Gastroesophageal sphincter (tissue), 3 donors: Measurements from ENCODE around the gene PRR5L.

Source experiments
- EP300 ChIP-seq: sonication (generic); formaldehyde crosslinking; IDR thresholded peaks from one replicate; pipeline ENCODE4 v1.6.1; 2017; ENCODE audit warnings: antibody characterized with exemption, mild to moderate bottlenecking
- POLR2A ChIP-seq, 2 donors: fragments of 450-650 bp; IDR thresholded peaks; one replicate each; pipeline ENCODE4 v1.6.1; 2017; ENCODE audit warnings: antibody characterized with exemption in 2 of 2, mild to moderate bottlenecking in 2 of 2, moderate library complexity in 1 of 2
- POLR2AphosphoS5 ChIP-seq: sonication (generic); formaldehyde crosslinking; IDR thresholded peaks from one replicate; pipeline ENCODE4 v1.6.1; 2017; ENCODE audit warnings: antibody characterized with exemption
- TF ChIP-seq, protein P1 (sequence below), 4 experiments: fragments of 200-600 bp in 2 of 4; fragments of 450-650 bp in 2 of 4; sonication (generic) in 1 of 4; IDR thresholded peaks; one replicate each; pipeline ENCODE4 v1.5.1; 2017 to 2019; ENCODE audit warnings: antibody characterized with exemption in 4 of 4, mild to moderate bottlenecking in 2 of 4, moderate library complexity in 2 of 4

DNA sequence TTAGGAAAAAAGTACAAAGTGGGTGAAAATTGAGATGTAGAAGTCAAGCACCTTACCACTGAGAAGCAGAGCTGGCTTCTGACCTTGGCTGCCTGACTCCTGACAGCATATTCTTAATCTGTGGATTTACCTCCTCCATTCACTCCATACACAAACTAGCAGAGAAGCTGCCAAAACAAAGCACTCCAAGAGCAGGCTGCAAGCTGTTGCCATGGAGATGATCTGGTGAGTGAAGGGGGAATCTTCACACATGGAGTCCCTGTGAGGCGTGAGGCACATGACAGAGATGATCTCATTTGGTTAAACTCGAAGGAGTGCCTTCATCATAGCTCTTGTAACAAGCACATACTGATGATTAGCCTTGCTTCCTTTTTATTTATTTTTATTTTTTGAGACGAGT is 23.0 kb upstream of the PRR5L start:
- TF ChIP-seq, protein P1, sequence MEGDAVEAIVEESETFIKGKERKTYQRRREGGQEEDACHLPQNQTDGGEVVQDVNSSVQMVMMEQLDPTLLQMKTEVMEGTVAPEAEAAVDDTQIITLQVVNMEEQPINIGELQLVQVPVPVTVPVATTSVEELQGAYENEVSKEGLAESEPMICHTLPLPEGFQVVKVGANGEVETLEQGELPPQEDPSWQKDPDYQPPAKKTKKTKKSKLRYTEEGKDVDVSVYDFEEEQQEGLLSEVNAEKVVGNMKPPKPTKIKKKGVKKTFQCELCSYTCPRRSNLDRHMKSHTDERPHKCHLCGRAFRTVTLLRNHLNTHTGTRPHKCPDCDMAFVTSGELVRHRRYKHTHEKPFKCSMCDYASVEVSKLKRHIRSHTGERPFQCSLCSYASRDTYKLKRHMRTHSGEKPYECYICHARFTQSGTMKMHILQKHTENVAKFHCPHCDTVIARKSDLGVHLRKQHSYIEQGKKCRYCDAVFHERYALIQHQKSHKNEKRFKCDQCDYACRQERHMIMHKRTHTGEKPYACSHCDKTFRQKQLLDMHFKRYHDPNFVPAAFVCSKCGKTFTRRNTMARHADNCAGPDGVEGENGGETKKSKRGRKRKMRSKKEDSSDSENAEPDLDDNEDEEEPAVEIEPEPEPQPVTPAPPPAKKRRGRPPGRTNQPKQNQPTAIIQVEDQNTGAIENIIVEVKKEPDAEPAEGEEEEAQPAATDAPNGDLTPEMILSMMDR (IDR thresholded peaks at IDR 0.05): no peak
- TF ChIP-seq EP300 (no peak), POLR2A (IDR thresholded peaks at IDR 0.05) (no peak), POLR2AphosphoS5 (no peak)
